NCI-H446 (cell line): ENCODE results near the gene LCN10.
"Not testable (repeated sequence)": the region's sequence is repeated elsewhere in the genome, so short reads cannot be mapped to it uniquely, and the experiment has no call there.

Experiments
- DNase-seq, 2 experiments: peaks; one replicate each; lab custom pipeline; 2025; lab: John Stamatoyannopoulos, UW

The LCN10 gene

GRCh38 chr9:136742591-136743391, at the start of gene LCN10:
LCN10 (minus strand) TSS chr9:136742940; CDS start chr9:136742903, 37 bp downstream.
- DNase-seq, result no peak

GRCh38 chr9:136791516-136792276, 49.0 kb upstream of the LCN10 start:
- peak in 1 of 2 experiments; percentile 34 for DNase-seq

DNA sequence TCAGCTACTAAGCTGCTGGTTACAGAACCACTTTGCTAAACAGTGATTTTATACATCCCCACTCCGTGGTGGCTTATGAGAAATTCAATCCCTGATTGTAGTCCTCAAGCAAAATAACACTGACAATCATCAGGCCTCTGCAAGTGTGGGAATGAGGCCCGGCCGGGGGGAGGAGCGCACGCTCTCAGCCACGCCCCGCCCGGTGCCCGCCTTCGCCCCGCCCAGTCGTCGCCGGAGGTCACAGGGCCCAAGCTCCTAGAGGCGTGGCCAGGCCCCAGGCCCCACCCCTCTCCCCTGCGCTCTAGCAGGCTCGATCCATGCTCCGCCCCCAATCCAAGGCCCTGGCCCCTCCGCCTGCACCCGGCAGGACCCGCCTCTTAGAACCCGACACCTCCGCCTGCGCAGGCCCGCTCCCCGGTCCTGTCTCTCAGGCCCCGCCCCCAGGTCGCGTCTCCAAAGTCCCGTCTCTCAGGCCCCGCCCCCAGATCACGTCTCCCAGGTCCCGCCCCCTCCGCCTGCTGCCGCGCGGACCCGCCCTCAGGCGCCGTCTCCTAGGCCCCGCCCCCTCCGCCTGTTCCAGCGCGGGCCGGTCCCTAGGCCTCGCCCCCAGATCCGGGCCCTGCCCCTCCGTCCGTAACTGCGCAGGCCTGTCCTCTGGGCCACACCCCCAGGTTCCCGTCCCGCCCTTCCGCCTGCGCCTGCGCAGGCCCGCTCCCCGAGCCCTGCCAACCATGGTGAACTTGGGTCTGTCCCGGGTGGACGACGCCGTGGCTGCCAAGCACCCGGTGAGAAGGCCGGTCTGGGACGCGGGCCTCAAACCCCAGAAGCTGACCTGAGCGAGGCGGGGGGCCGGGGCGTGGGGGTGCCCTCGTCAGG, 48.1 kb upstream of the LCN10 start, which contains the start of gene TMEM141:
TMEM141 (plus strand) TSS at position 705 of the 876 bp plus-strand sequence; CDS start at position 732, 27 bp downstream.
- DNase-seq, result peak; percentile 91 to 98

GRCh38 chr9:136789523-136789937, 46.8 kb upstream of the LCN10 start:
- DNase-seq, result no peak

- not testable (repeated sequence) for DNase-seq
Measured at GRCh38 chr9:136788644-136789522, 46.1 kb upstream of the LCN10 start.

DNA sequence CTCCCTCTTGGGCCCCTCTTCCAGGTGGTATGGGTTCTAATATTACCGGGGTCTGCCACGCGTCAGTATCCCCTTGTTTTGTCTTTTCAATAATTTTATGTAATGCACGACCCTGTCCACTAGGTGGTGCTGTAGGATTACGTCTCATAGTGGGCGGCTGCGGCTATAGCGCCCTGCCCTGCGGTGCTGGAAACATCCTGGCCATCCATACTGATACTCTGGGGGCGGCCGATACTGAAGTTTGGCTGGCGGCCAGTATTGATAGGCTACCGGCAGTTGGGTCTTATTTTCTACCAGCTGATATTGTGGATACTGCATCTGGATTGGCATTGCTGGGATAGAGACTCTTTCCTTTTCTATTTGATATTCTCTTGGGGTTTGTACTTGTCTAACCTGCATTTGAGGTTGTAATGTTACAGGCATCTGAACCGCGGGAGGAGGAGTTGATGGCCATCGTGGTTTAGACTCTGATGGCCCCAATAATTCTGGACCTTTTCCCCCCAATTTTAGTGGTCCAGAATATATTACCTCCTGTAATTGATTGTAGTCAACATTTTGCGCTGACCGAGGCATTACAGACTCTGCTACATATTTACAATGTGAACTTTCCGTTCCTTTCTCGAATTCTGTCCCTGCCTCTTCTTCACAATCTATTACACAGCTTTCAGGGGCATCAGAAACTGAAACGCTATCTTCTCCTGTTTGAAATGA, 45.1 kb upstream of the LCN10 start:
- peak; percentile 27 to 73 for DNase-seq

- not testable (repeated sequence) for DNase-seq
Measured at GRCh38 chr9:136786983-136787382, 44.2 kb upstream of the LCN10 start.

- no peak for DNase-seq
Measured at GRCh38 chr9:136786451-136786850, 43.7 kb upstream of the LCN10 start.

GRCh38 chr9:136785565-136786355, 43.0 kb upstream of the LCN10 start:
- DNase-seq, result not testable (repeated sequence)

DNA sequence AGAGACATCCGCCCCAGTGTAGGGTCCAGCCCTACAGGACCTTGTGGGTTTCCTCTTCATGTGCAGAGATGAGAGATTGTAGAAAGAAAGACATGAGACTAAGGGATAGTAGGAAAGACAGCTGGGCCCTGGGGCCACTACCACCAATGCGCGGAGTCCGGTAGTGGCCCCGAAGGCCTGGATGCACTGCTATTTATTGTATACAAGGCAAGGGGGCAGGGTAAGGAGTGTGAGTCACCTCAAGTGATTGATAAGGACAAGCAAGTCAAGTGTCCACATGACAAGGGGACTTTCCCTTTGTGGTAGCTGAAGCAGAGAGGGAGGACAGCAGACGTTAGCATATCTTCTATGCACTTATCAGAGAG, 42.2 kb upstream of the LCN10 start:
- no peak for DNase-seq

DNA sequence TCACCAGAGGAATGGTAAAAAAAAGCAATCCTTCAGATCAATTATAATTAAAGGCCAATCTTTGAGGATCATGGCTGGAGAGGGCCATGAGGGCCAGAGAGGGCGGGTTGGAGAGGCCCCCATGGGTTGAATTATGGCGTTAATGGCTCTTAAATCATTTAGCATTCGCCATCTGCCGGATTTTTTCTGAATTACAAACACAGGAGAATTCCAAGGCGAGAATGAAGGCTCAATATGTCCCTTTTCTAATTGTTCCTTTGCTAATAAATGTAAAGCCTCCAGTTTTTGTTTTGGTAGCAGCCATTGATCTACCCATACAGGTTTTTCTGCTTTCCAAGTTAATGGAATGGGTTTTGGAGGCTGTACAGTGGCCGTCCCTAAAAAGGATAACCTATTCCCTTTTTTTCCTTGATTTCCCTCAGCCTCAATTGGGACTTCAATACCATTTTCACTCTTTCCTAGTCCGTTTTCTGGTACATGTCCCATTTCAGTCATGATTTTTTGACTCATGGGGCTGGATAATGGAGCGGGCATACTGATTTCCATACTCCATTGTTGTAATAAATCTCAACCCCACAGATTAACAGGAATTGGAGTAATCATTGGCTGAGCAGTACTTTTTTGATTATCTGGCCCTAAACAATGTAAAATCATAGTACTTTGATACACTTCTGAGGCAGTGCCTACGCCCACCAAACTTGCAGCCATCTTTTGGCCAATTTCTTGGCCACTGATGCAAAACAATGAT, 41.7 kb upstream of the LCN10 start:
- DNase-seq, result peak; percentile 13 to 50

DNA sequence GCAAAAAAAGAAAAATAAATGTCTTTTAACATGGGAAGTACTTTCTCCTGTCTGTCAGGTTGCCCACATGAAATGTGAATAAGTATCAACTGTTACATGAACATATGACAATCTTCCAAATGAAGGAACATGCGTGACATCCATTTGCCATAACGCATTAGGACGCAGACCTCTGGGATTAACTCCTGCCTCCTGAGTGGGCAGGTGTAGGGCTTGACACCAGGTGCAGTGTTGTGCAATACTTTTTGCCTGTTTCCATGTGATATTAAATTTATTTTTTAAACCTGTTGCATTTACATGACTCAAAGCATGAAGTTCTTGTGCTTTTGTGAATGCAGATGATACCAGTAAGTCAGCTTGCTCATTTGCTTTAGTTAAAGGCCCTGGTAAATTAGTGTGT, 39.7 kb upstream of the LCN10 start:
- no peak for DNase-seq

DNA sequence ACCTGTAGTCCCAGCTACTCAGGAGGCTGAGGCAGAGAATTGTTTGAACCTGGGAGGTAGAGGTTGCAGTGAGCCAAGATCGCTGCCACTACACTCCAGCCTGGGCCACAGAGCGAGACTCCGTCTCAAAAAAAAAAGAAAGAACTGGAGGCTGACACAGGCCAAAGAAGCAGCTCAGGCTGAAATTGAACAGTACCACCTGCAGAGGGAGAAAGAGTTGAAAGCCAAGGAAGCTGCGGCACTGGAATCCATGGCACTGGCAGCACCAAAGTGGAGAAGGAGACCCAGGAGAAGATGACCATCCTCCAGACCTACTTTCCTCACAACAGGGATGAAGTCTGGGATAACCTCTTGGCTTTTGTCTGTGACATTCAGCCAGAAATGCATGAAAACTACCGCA, 37.1 kb upstream of the LCN10 start:
- no peak for DNase-seq

GRCh38 chr9:136777359-136777758, 34.6 kb upstream of the LCN10 start:
- DNase-seq, result no peak

DNA sequence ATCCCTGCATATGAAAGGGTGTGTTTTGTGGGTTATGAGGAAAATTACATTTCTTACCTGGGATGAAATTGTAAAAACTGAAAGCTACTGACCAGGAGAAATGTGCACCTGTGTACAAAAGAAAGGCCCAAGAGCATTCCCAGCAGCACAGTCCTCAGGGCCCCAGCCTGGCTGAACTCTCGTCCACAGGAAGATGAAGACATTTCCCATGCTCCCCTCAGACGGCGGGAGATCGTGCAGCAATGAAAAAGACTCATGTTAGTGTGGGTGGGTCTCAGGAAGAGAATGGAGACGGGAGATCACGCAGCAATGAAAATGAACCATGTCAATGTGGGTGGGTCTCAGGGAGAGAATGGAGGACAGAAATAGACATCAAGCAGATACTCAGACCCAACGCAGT, 34.2 kb upstream of the LCN10 start:
- no peak for DNase-seq

GRCh38 chr9:136775191-136775590, 32.5 kb upstream of the LCN10 start:
- no peak for DNase-seq

DNA sequence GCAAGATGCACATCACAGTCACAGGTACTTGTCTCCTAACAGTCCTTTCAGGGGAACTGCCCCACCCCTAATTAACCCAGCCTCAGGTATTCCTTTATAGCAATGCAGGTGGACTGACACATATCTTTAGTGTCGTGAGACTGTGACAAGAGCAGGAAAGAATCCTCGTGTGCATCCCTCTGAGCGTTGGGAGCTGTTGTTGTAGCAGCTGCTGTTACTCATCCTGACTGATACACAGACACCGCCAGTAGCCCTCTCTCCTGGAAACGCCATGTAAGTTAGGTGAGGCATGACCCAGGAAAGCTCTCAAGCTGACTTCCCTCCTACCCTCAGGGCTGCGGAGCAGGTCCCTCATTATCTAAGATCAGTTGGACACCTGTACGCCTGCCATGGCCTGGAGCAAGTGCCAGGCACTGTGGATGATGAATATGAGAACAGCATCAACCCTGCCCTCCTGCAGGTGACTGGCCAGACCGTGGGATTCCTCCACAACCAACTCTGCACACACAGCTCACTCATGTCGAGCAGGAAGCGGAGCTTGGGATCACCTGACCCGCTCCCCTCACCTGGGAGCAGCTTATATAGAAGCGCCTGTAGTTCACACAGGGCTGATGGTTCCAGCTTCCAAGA, 31.8 kb upstream of the LCN10 start:
- DNase-seq, result no peak

GRCh38 chr9:136773386-136774044, 30.8 kb upstream of the LCN10 start:
- DNase-seq, result peak in 1 of 2 experiments; percentile 26
